Measurements from ENCODE around the gene KCNIP3.

The KCNIP3 gene

DNA sequence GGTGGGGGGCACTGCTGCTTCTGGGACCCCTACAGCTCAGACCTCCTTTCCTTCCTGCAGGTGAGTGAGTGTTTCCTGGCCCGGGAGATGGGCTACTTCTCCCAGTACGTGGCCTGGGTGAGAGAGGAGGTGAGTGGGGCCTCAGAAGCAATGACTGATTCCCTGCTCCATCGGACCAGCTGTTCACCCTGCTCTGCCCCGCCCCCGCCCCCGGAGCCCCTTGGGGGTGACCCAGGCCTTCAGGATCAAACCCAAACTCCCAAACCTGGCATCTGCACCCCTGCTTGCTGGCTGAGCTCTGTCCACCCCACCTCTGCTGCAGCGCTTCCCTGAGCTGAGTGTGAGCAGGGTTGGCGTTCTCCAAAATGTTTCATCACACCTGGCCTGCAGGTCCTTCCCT, 9.8 kb upstream of the KCNIP3 start:
- H3K27ac Mint-ChIP-seq: no peak overlapping the region
- no peaks in the 10 kb centered on the region for H3K4me1 Mint-ChIP-seq
- TF ChIP-seq, protein P1, sequence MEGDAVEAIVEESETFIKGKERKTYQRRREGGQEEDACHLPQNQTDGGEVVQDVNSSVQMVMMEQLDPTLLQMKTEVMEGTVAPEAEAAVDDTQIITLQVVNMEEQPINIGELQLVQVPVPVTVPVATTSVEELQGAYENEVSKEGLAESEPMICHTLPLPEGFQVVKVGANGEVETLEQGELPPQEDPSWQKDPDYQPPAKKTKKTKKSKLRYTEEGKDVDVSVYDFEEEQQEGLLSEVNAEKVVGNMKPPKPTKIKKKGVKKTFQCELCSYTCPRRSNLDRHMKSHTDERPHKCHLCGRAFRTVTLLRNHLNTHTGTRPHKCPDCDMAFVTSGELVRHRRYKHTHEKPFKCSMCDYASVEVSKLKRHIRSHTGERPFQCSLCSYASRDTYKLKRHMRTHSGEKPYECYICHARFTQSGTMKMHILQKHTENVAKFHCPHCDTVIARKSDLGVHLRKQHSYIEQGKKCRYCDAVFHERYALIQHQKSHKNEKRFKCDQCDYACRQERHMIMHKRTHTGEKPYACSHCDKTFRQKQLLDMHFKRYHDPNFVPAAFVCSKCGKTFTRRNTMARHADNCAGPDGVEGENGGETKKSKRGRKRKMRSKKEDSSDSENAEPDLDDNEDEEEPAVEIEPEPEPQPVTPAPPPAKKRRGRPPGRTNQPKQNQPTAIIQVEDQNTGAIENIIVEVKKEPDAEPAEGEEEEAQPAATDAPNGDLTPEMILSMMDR (IDR thresholded peaks at IDR 0.05; ENCODE audit: unreplicated experiment in 3 of 3): no peak
- H3K36me3 Mint-ChIP-seq (ENCODE audit: low read depth): peaks cover 12% of the 10 kb centered on the region
- H3K27me3 Mint-ChIP-seq (ENCODE audit: low read depth): no peaks in the 10 kb centered on the region
- H3K4me3 Mint-ChIP-seq: no peak overlapping the region
- H3K9me3 Mint-ChIP-seq: peaks cover 19% of the 10 kb centered on the region

DNA sequence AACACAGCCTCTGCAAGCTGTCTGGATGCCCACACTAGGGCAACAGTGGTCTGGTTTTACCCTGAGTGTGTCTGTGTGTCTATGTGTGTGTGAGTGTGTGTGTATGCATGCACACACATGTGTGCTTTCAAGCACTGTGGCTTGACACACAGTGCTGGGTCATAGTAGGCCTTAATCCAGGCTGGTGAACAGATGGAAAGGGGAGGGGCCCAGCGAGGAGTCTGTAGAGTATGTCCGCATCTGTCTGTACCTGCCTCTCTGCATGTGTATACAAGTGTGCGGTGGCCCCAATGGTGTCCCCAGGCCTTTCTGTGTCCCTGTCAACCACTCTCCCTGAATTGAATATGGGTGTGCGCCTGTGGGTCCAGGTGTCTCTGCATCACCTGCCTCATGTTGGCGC, 9.3 kb upstream of the KCNIP3 start:
- no peaks in the 10 kb centered on the region for H3K27me3 Mint-ChIP-seq (ENCODE audit: low read depth)
- no peak overlapping the region for H3K27ac Mint-ChIP-seq
- no peak overlapping the region for H3K4me3 Mint-ChIP-seq
- H3K9me3 Mint-ChIP-seq: peaks cover 20% of the 10 kb centered on the region
- no peaks in the 10 kb centered on the region for H3K4me1 Mint-ChIP-seq
- TF ChIP-seq, protein P1 (IDR thresholded peaks at IDR 0.05; ENCODE audit: unreplicated experiment in 3 of 3): no peak
- H3K36me3 Mint-ChIP-seq (ENCODE audit: low read depth): peaks cover 12% of the 10 kb centered on the region

DNA sequence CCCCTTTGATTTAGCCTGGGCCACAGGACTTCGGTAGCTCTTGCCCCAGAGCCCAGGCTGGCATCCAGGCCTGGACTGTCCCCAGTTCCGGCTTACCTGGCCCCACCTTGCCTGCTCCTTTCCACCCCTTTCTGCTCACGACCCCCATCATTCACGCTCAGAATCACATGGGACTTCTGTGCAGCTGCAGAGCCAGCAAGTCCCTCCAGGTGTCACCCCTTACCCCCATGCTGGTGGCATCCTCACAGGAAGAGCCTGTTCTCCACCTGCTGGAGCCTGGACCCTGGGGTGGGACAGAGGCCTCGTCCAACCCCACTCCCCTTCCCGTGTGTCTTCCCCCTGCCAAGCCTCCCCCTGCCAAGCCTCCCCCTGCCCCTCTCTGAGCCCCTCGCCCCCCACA, 7.9 kb upstream of the KCNIP3 start:
- Mint-ChIP-seq H3K36me3 (ENCODE audit: low read depth) (peaks cover 12% of the 10 kb centered on the region), H3K4me1 (no peaks in the 10 kb centered on the region), H3K27ac (no peak overlapping the region), H3K9me3 (peaks cover 20% of the 10 kb centered on the region), H3K27me3 (ENCODE audit: low read depth) (no peaks in the 10 kb centered on the region), H3K4me3 (no peak overlapping the region)
- TF ChIP-seq, protein P1 (IDR thresholded peaks at IDR 0.05; ENCODE audit: unreplicated experiment in 3 of 3): peak in 1 of 3 experiments; percentile 7

DNA sequence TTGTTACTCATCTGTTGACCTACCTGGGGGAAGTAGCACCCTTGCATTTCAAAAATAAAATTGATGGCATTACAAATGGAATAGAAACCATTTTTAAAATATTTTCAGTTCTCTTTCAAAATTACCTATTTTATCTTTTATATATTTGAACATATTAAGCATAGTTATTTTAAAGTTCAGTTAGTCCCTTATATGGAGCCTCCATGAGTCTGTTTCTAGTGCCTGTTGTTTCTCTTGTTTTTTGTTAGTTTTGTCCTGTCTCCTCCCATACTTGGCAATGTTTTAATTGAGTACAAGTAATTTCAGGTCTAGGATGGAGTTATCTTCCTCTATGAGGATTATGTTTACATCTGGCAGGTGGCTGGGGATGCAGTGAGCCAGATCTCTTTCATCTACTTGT, 5.9 kb upstream of the KCNIP3 start:
- H3K4me3 Mint-ChIP-seq: no peak overlapping the region
- no peaks in the 10 kb centered on the region for H3K27me3 Mint-ChIP-seq (ENCODE audit: low read depth)
- peaks cover 20% of the 10 kb centered on the region for H3K9me3 Mint-ChIP-seq
- H3K27ac Mint-ChIP-seq: no peak overlapping the region
- peaks cover 12% of the 10 kb centered on the region for H3K36me3 Mint-ChIP-seq (ENCODE audit: low read depth)
- TF ChIP-seq, protein P1 (IDR thresholded peaks at IDR 0.05; ENCODE audit: unreplicated experiment in 3 of 3): no peak
- H3K4me1 Mint-ChIP-seq: no peaks in the 10 kb centered on the region

DNA sequence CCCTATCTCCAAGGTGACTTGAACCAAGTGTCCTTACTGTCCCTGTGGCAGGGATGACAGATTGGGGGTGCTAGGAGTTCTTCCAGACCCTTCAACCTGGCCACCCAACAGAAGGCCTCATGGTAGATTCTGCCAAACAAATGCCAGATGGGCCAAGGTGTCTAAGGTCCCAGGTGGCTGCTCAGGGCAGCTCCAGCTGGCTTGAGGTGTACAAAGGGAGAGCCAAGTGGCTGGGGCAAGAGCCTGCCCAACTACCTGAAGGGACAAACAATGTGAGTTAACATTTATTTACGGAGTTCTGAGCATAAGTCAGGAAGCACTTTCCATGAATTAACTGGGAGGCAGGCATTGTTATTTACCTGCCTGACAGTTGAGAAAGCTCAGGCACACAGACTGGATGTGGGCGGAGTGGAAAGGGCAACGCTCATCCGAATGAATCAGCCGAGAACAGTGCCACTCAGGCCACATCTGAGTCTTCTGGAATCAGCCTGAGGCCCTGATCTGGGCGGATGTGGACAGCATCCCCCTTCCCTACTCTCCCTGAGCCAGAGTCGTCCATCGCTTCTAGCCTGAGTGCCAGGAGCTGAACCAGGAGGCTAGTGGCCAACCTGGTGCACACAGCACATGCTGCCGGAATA, 4.4 kb upstream of the KCNIP3 start:
- TF ChIP-seq, protein P1 (IDR thresholded peaks at IDR 0.05; ENCODE audit: unreplicated experiment in 3 of 3): no peak
- H3K27ac Mint-ChIP-seq: no peak overlapping the region
- peaks cover 3% of the 10 kb centered on the region for H3K27me3 Mint-ChIP-seq (ENCODE audit: low read depth)
- peaks cover 20% of the 10 kb centered on the region for H3K9me3 Mint-ChIP-seq
- H3K4me1 Mint-ChIP-seq: peaks cover 9% of the 10 kb centered on the region
- H3K36me3 Mint-ChIP-seq (ENCODE audit: low read depth): peaks cover 12% of the 10 kb centered on the region
- H3K4me3 Mint-ChIP-seq: no peak overlapping the region

DNA sequence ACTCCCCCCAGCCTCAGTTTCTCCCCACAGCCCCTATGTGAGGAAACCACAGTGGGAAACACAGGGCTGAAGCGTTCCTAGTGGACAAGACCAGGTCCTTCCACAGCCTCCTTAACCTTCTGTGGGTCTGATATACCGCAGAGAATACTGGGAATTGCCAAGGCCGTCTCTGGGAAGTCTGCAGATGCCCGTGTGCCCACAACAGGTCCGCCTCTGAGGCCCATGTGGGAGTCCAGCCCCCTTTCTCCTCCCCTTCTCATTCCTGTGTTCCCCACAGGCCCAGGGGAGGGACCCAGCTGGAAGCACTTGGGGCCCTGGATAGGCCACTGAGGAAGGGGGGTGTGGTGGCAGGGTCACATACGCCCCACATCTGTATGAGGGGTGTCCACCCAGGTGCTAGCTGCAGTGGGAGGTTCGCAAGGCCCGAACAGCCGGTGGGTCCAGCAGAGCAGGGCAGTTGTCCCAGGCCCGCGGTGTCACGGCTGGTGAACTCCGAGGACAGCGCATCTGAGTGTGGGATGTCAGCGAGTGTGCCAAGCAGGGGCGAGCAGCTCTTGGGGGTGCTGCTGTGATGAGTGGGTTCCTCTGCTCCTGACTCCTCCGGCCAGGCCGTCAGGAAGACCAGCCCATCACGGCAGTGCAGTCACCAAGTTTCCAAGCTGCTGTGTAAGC, 2.4 kb upstream of the KCNIP3 start:
- H3K36me3 Mint-ChIP-seq (ENCODE audit: low read depth): peaks cover 12% of the 10 kb centered on the region
- peaks cover 20% of the 10 kb centered on the region for H3K9me3 Mint-ChIP-seq
- no peak overlapping the region for H3K4me3 Mint-ChIP-seq
- peaks cover 26% of the 10 kb centered on the region for H3K4me1 Mint-ChIP-seq
- H3K27ac Mint-ChIP-seq: no peak overlapping the region
- TF ChIP-seq, protein P1 (IDR thresholded peaks at IDR 0.05; ENCODE audit: unreplicated experiment in 3 of 3): no peak
- H3K27me3 Mint-ChIP-seq (ENCODE audit: low read depth): peaks cover 3% of the 10 kb centered on the region

Measured in nephron (organoid).